A549 (cell line): Measurements from ENCODE around the gene STRN. TPM values are rescaled to one million over a fixed set of nuclear protein-coding genes. Genes with fewer than 3 reads are reported as not detected.
A peak's percentile ranks its signal among the peaks of the same experiment; 100 is the strongest.
"Not testable (repeated sequence)": the region's sequence is repeated elsewhere in the genome, so short reads cannot be mapped to it uniquely, and the experiment has no call there.

ENCODE experiments used
- ATAC-seq, 2 experiments: fragments of 200-7000 bp in 1 of 2; fragments of >200 bp in 1 of 2; cut with Nextera tagmentation in 1 of 2; cut with Tn5 transposase in 1 of 2; 3 replicates each; pipeline versions ENCODE4 v1.8.0 to v1.9.1; 2018 to 2020; ENCODE audit warnings: mild to moderate bottlenecking in 1 of 2, moderate library complexity in 1 of 2
- CTCF ChIA-PET: fragments of 300-600 bp; sonication (Branson Sonifier 250); formaldehyde crosslinking; extraction: SDS; loops from one replicate; lab custom pipeline; 2021; ENCODE audit warnings: antibody characterized with exemption, inconsistent platforms; lab: Yijun Ruan, JAX
- POLR2A ChIA-PET: fragments of 350-600 bp; formaldehyde crosslinking; extraction: SDS; loops from one replicate; lab custom pipeline; 2021; ENCODE audit warnings: antibody characterized with exemption, inconsistent platforms; lab: Yijun Ruan, JAX
- DNase-seq, 2 experiments: peaks; one replicate each; pipeline versions ENCODE4 v3.0.0 to v3.0.0-alpha.2; 2011 to 2016; ENCODE audit warnings: low read depth in 1 of 2, low spot score in 1 of 2
- FAIRE-seq: peaks from 2 replicates; lab custom pipeline; 2011; peaks lifted over from hg19 to GRCh38; lab: Jason Lieb, UNC
- H3K27ac ChIP-seq, 2 experiments: fragments of >200 bp; sonication (Bioruptor Twin); formaldehyde crosslinking; 3 replicates each; pipeline ENCODE4 v1.5.1; 2016 to 2017
- H3K4me1 ChIP-seq: fragments of >200 bp; sonication (Bioruptor Twin); formaldehyde crosslinking; 3 replicates; pipeline ENCODE4 v1.6.1; 2016
- H3K4me2 ChIP-seq: fragments of >200 bp; sonication (Bioruptor Twin); formaldehyde crosslinking; 3 replicates; pipeline ENCODE4 v1.6.1; 2016
- H3K4me3 ChIP-seq: fragments of >200 bp; sonication (Bioruptor Twin); formaldehyde crosslinking; 3 replicates; pipeline ENCODE4 v1.5.1; 2016
- H3K9me3 ChIP-seq: fragments of >200 bp; sonication (Bioruptor Twin); formaldehyde crosslinking; 3 replicates; pipeline ENCODE4 v1.6.1; 2016
- CBX2 ChIP-seq: fragments of 200-600 bp; sonication (generic); IDR thresholded peaks from 2 replicates; pipeline ENCODE4 v1.6.1; 2016; ENCODE audit warnings: low read depth, mild to moderate bottlenecking, borderline replicate concordance
- CEBPB ChIP-seq, 2 experiments: fragments of >200 bp in 1 of 2; sonication (Bioruptor Twin) in 1 of 2; formaldehyde crosslinking in 1 of 2; IDR thresholded peaks; 2 replicates each; pipeline ENCODE4 v1.6.1; 2012 to 2016
- CHD2 ChIP-seq: fragments of 150-350 bp; IDR thresholded peaks from 2 replicates; pipeline ENCODE4 v1.6.1; 2014; ENCODE audit warnings: low read length; ENCODE audit not compliant: partially characterized antibody
- CHD4 ChIP-seq: fragments of 200-600 bp; sonication (generic); IDR thresholded peaks from 2 replicates; pipeline ENCODE4 v1.6.1; 2016; ENCODE audit warnings: antibody characterized with exemption, mild to moderate bottlenecking, borderline replicate concordance
- CTCF ChIP-seq: fragments of >200 bp; sonication (Bioruptor Twin); formaldehyde crosslinking; IDR thresholded peaks from 3 replicates; pipeline ENCODE4 v1.5.1; 2016
- EHMT2 ChIP-seq: fragments of 200-600 bp; sonication (generic); IDR thresholded peaks from 2 replicates; pipeline ENCODE4 v1.6.1; 2016; ENCODE audit warnings: antibody characterized with exemption, low read depth, mild to moderate bottlenecking, moderate library complexity
- EP300 ChIP-seq, 2 experiments: fragments of >200 bp; sonication (Bioruptor Twin); formaldehyde crosslinking; IDR thresholded peaks; 2 replicates in 1 of 2; 3 replicates in 1 of 2; pipeline ENCODE4 v1.6.1; 2016 to 2017
- ESRRA ChIP-seq: fragments of 150-350 bp; IDR thresholded peaks from 2 replicates; pipeline ENCODE4 v1.6.1; 2014; ENCODE audit warnings: mild to moderate bottlenecking, low read length, borderline replicate concordance
- HDAC2 ChIP-seq: fragments of 200-600 bp; sonication (generic); IDR thresholded peaks from 2 replicates; pipeline ENCODE4 v1.6.1; 2016
- HEYL ChIP-seq: fragments of 250-450 bp; sonication (Bioruptor Pico); IDR thresholded peaks from 2 replicates; pipeline ENCODE4 v1.8.0; 2021; ENCODE audit warnings: mild to moderate bottlenecking, moderate library complexity
- HOXA7 ChIP-seq: fragments of 250-450 bp; sonication (Bioruptor Pico); IDR thresholded peaks from 2 replicates; pipeline ENCODE4 v1.5.0; 2020; ENCODE audit warnings: mild to moderate bottlenecking, moderate library complexity
- HOXB13 ChIP-seq: fragments of 250-450 bp; sonication (Bioruptor Pico); IDR thresholded peaks from 2 replicates; pipeline ENCODE4 v1.5.0; 2020; ENCODE audit warnings: low read depth, mild to moderate bottlenecking, moderate library complexity
- MAFK ChIP-seq: fragments of 450-650 bp; IDR thresholded peaks from 2 replicates; pipeline ENCODE4 v1.6.1; 2014; ENCODE audit not compliant: partially characterized antibody
- MYC ChIP-seq: IDR thresholded peaks from 2 replicates; pipeline ENCODE4 v1.6.1; 2012; ENCODE audit warnings: mild to moderate bottlenecking, inconsistent platforms, low read length, improper control_type of control experiment, borderline replicate concordance
- NPAS2 ChIP-seq: fragments of 250-450 bp; sonication (Bioruptor Pico); IDR thresholded peaks from 2 replicates; pipeline ENCODE4 v1.8.0; 2022; ENCODE audit warnings: mild to moderate bottlenecking, moderate library complexity, borderline replicate concordance
- NR3C1 ChIP-seq: fragments of >200 bp; sonication (Bioruptor Twin); formaldehyde crosslinking; IDR thresholded peaks from 3 replicates; pipeline ENCODE4 v1.6.1; 2017
- PHF8 ChIP-seq: fragments of 200-600 bp; sonication (generic); IDR thresholded peaks from 2 replicates; pipeline ENCODE4 v1.6.1; 2016; ENCODE audit warnings: low read depth, mild to moderate bottlenecking, antibody characterized with exemption, moderate library complexity, borderline replicate concordance
- POLR2A ChIP-seq: IDR thresholded peaks from 2 replicates; pipeline ENCODE4 v1.6.1; 2012; ENCODE audit warnings: mild to moderate bottlenecking, low read length
- RAD21 ChIP-seq, 2 experiments: fragments of >200 bp in 1 of 2; sonication (Bioruptor Twin) in 1 of 2; formaldehyde crosslinking in 1 of 2; IDR thresholded peaks in 1 of 2; conservative IDR thresholded peaks in 1 of 2; 2 replicates in 1 of 2; 3 replicates in 1 of 2; pipeline ENCODE4 v1.6.1; 2012 to 2018; ENCODE audit warnings: inconsistent platforms in 1 of 2
- RCOR1 ChIP-seq: fragments of 150-350 bp; IDR thresholded peaks from 2 replicates; pipeline ENCODE4 v1.6.1; 2014; ENCODE audit warnings: antibody characterized with exemption, low read length, low read depth
- RFX5 ChIP-seq: fragments of 450-650 bp; IDR thresholded peaks from 2 replicates; pipeline ENCODE4 v1.7.1; 2014; ENCODE audit warnings: antibody characterized with exemption, mild to moderate bottlenecking, moderate library complexity
- RNF2 ChIP-seq: fragments of 200-600 bp; sonication (generic); IDR thresholded peaks from 2 replicates; pipeline ENCODE4 v1.6.1; 2016; ENCODE audit warnings: low read depth, mild to moderate bottlenecking, antibody characterized with exemption, moderate library complexity, borderline replicate concordance
- SMC3 ChIP-seq: fragments of >200 bp; sonication (Bioruptor Twin); formaldehyde crosslinking; IDR thresholded peaks from 3 replicates; pipeline ENCODE4 v1.6.1; 2018; ENCODE audit warnings: inconsistent platforms
- SREBF2 ChIP-seq: fragments of 450-650 bp; IDR thresholded peaks from 2 replicates; pipeline ENCODE4 v1.6.1; 2014; ENCODE audit warnings: mild to moderate bottlenecking, moderate library complexity
- TP53 ChIP-seq: fragments of 250-450 bp; sonication (Bioruptor Pico); IDR thresholded peaks from 2 replicates; pipeline ENCODE4 v1.5.0; 2021; ENCODE audit warnings: mild to moderate bottlenecking, moderate library complexity
- ZC3H11A ChIP-seq: fragments of 450-650 bp; IDR thresholded peaks from 2 replicates; pipeline ENCODE4 v1.6.1; 2014; ENCODE audit warnings: antibody characterized with exemption, mild to moderate bottlenecking
- ZFP36 ChIP-seq: fragments of 450-650 bp; IDR thresholded peaks from 2 replicates; pipeline ENCODE4 v1.6.1; 2014; ENCODE audit warnings: borderline replicate concordance; ENCODE audit not compliant: partially characterized antibody
- ZNF302 ChIP-seq: fragments of 250-450 bp; sonication (Bioruptor Pico); IDR thresholded peaks from 2 replicates; pipeline ENCODE4 v1.9.0; 2021; ENCODE audit warnings: inconsistent platforms, mild to moderate bottlenecking, moderate library complexity
- ZSCAN20 ChIP-seq: fragments of 250-450 bp; sonication (Bioruptor Pico); IDR thresholded peaks from 2 replicates; pipeline ENCODE4 v1.8.0; 2022; ENCODE audit warnings: mild to moderate bottlenecking, moderate library complexity
- WGBS: methylation state at CpG from one replicate; pipeline ENCODE4 v1.1.6; 2017; ENCODE audit errors: missing lambda C conversion rate; 5-methylcytosine and 5-hydroxymethylcytosine counted together
- polyA plus RNA-seq, 4 experiments: library from polyadenylated mRNA; depleted of rRNA in 3 of 4; stranded (reverse); fragments of >200 nt; fragmentation: RNase III in 1 of 4; extraction: RNeasy Plus Mini Kit Qiagen cat#74134 plus additional on column Dnase treatment in 1 of 4; gene quantifications; 2 replicates in 3 of 4; 3 replicates in 1 of 4; pipeline ENCODE4 v1.2.3, GENCODE V29; 2011 to 2017

Gene STRN
- polyA plus RNA-seq, 2 of the 4 experiments (the other 2 are of a cell fraction), result 13.1 to 36.0 TPM

- no peak for TF ChIP-seq RCOR1
- TF ChIP-seq CBX2, result no peak
- TF ChIP-seq HEYL (CRISPR knock-in tag), result no peak
- TF ChIP-seq CEBPB (IDR thresholded peaks at IDR 0.05), result no peak
- no peak for TF ChIP-seq ZFP36
Observed at GRCh38 chr2:36993841-36994620, 27.7 kb upstream of the STRN start (continued).

GRCh38 chr2:36988008-36988407 is 21.7 kb upstream of the STRN start:
- ATAC-seq, result no peak
- ChIA-PET POLR2A (no interaction called here), CTCF (interaction anchor here (1.9 kb wide), 1 partner anchor 9 kb away, joined by 7 read pairs; no protein-coding TSS in a partner anchor)
- no peak for DNase-seq
- Histone ChIP-seq H3K9me3 (no peaks in the 10 kb centered on the region), H3K27ac (no peak overlapping the region), H3K4me1 (no peaks in the 10 kb centered on the region), H3K4me2 (no peak overlapping the region), H3K4me3 (no peak overlapping the region)
- no peak for TF ChIP-seq CTCF
- no peak for TF ChIP-seq EHMT2
- no peak for TF ChIP-seq CHD4
- TF ChIP-seq ZNF302 (CRISPR knock-in tag), result no peak
- no peak for TF ChIP-seq PHF8
- no peak for TF ChIP-seq SMC3
- TF ChIP-seq ZSCAN20 (CRISPR knock-in tag), result no peak
- no peak for TF ChIP-seq HOXA7 (CRISPR knock-in tag)
- TF ChIP-seq CHD2, result no peak
- TF ChIP-seq ZC3H11A, result no peak
- 89% methylated on average over 6 of the region's 6 CpGs for WGBS
- no peak for FAIRE-seq

- FAIRE-seq (peak; percentile 61), DNase-seq (no peak), ATAC-seq (no peak)
- H3K4me2 ChIP-seq, result no peak overlapping the region
- ChIA-PET POLR2A (interaction anchor here (0.6 to 0.7 kb wide), 2 partner anchors 11 to 16 kb away, joined by 3 to 6 read pairs; partner anchors contain the start of gene STRN), CTCF (interaction anchor here (0.6 to 1.4 kb wide), 2 partner anchors 13 to 993 kb away, joined by 3 read pairs; no protein-coding TSS in a partner anchor)
- TF ChIP-seq MAFK, result no peak
- no peak for TF ChIP-seq RAD21 (conservative IDR thresholded peaks at IDR 0.05 in 1 of 2, IDR thresholded peaks at IDR 0.05 in 1 of 2)
- TF ChIP-seq POLR2A, result no peak
- no peak for TF ChIP-seq HOXB13 (CRISPR knock-in tag)
- no peak for TF ChIP-seq RNF2
- no peaks in the 10 kb centered on the region for H3K4me1 ChIP-seq
- no peak overlapping the region for H3K27ac ChIP-seq
- WGBS, result 86% methylated on average over 3 of the region's 3 CpGs
- H3K9me3 ChIP-seq, result no peaks in the 10 kb centered on the region
- H3K4me3 ChIP-seq, result no peak overlapping the region
Observed at GRCh38 chr2:36982467-36982866, 16.1 kb upstream of the STRN start.

- ChIA-PET POLR2A (interaction anchor here (0.6 to 0.7 kb wide), 2 partner anchors 11 to 15 kb away, joined by 3 to 6 read pairs; partner anchors contain the start of gene STRN), CTCF (interaction anchor here (0.6 to 1.1 kb wide), 2 partner anchors 23 to 992 kb away, joined by 3 read pairs; no protein-coding TSS in a partner anchor)
- WGBS, result 92% methylated on average over 2 of the region's 2 CpGs
Observed at GRCh38 chr2:36981911-36982310, 15.6 kb upstream of the STRN start.

GRCh38 chr2:36979007-36979406 is 12.7 kb upstream of the STRN start:
- FAIRE-seq, H3K4me1 ChIP-seq, H3K9me3 ChIP-seq, H3K27ac ChIP-seq, ATAC-seq, CTCF ChIA-PET, POLR2A ChIA-PET, H3K4me3 ChIP-seq, DNase-seq, H3K4me2 ChIP-seq: not testable (repeated sequence)
- WGBS, result 84% methylated on average over 3 of the region's 3 CpGs

More at GRCh38 chr2:36981911-36982310, 15.6 kb upstream of the STRN start:
- no peak overlapping the region for H3K4me3 ChIP-seq
- no peak for DNase-seq
- H3K9me3 ChIP-seq, result no peaks in the 10 kb centered on the region
- H3K4me1 ChIP-seq, result no peaks in the 10 kb centered on the region
- ATAC-seq, result no peak
- no peak overlapping the region for H3K27ac ChIP-seq
- FAIRE-seq, result no peak
- TF ChIP-seq SREBF2, result no peak
- TF ChIP-seq NR3C1, result no peak
- TF ChIP-seq RAD21 (conservative IDR thresholded peaks at IDR 0.05 in 1 of 2, IDR thresholded peaks at IDR 0.05 in 1 of 2), result no peak
- TF ChIP-seq ZSCAN20 (CRISPR knock-in tag), result no peak
- no peak for TF ChIP-seq MYC
- no peak for TF ChIP-seq HDAC2
- TF ChIP-seq HOXB13 (CRISPR knock-in tag), result no peak
- TF ChIP-seq POLR2A, result no peak
- TF ChIP-seq RFX5, result no peak
- TF ChIP-seq NPAS2 (CRISPR knock-in tag), result no peak
- no peak for TF ChIP-seq PHF8
- TF ChIP-seq ESRRA, result no peak
- TF ChIP-seq EP300 (IDR thresholded peaks at IDR 0.05), result no peak
- no peak for TF ChIP-seq ZC3H11A
- TF ChIP-seq TP53, result no peak
- TF ChIP-seq RCOR1, result no peak
- no peak overlapping the region for H3K4me2 ChIP-seq
